Measurements from ENCODE around the gene BHLHA15.
"Not testable (repeated sequence)": the region's sequence is repeated elsewhere in the genome, so short reads cannot be mapped to it uniquely, and the experiment has no call there.

BHLHA15 gene

GRCh38 chr7:98210513-98211220, 572 bp upstream of the BHLHA15 start:
- peak; percentile 82 for DNase-seq (ENCODE audit: low spot score)

- no peak for DNase-seq (ENCODE audit: low spot score)
Measured at GRCh38 chr7:98211676-98212531, 665 bp downstream of the BHLHA15 start.

GRCh38 chr7:98212532-98213041, 1.3 kb downstream of the BHLHA15 start:
- DNase-seq (ENCODE audit: low spot score) = no peak

GRCh38 chr7:98213296-98213887, 2.2 kb downstream of the BHLHA15 start:
- DNase-seq (ENCODE audit: low spot score) = no peak

- DNase-seq (ENCODE audit: low spot score) = no peak
Measured at GRCh38 chr7:98213888-98214810, 2.9 kb downstream of the BHLHA15 start.

- no peak for DNase-seq (ENCODE audit: low spot score)
Measured at GRCh38 chr7:98214811-98215321, 3.6 kb downstream of the BHLHA15 start.

- DNase-seq (ENCODE audit: low spot score) = no peak
Measured at GRCh38 chr7:98215561-98216495, 4.6 kb downstream of the BHLHA15 start.

GRCh38 chr7:98216941-98217622, 5.8 kb downstream of the BHLHA15 start:
- no peak for DNase-seq (ENCODE audit: low spot score)

GRCh38 chr7:98217623-98218582, 6.7 kb downstream of the BHLHA15 start:
- no peak for DNase-seq (ENCODE audit: low spot score)

GRCh38 chr7:98219382-98219781, 8.1 kb downstream of the BHLHA15 start:
- DNase-seq (ENCODE audit: low spot score) = not testable (repeated sequence)

- DNase-seq (ENCODE audit: low spot score) = no peak
Measured at GRCh38 chr7:98221611-98222532, 10.6 kb downstream of the BHLHA15 start.

- DNase-seq (ENCODE audit: low spot score) = no peak
Measured at GRCh38 chr7:98222533-98223195, 11.4 kb downstream of the BHLHA15 start.

GRCh38 chr7:98223351-98223897, 12.2 kb downstream of the BHLHA15 start:
- DNase-seq (ENCODE audit: low spot score) = no peak

GRCh38 chr7:98223898-98224700, 12.9 kb downstream of the BHLHA15 start:
- no peak for DNase-seq (ENCODE audit: low spot score)

GRCh38 chr7:98224701-98225181, 13.5 kb downstream of the BHLHA15 start:
- no peak for DNase-seq (ENCODE audit: low spot score)
